Body of pancreas (tissue), 4 donors: ENCODE results near the gene PEX14.

ENCODE experiments used
- CTCF ChIP-seq, 7 experiments: fragments of 450-650 bp in 4 of 7; fragments of 200-600 bp in 3 of 7; sonication (generic) in 3 of 7; IDR thresholded peaks; one replicate each; pipeline ENCODE4 v1.5.1; 2016 to 2019; ENCODE audit warnings: antibody characterized with exemption in 7 of 7
- POLR2A ChIP-seq, 3 donors: fragments of 450-650 bp; IDR thresholded peaks; one replicate each; pipeline ENCODE4 v1.6.1; 2016; ENCODE audit warnings: antibody characterized with exemption in 3 of 3, mild to moderate bottlenecking in 2 of 3

DNA sequence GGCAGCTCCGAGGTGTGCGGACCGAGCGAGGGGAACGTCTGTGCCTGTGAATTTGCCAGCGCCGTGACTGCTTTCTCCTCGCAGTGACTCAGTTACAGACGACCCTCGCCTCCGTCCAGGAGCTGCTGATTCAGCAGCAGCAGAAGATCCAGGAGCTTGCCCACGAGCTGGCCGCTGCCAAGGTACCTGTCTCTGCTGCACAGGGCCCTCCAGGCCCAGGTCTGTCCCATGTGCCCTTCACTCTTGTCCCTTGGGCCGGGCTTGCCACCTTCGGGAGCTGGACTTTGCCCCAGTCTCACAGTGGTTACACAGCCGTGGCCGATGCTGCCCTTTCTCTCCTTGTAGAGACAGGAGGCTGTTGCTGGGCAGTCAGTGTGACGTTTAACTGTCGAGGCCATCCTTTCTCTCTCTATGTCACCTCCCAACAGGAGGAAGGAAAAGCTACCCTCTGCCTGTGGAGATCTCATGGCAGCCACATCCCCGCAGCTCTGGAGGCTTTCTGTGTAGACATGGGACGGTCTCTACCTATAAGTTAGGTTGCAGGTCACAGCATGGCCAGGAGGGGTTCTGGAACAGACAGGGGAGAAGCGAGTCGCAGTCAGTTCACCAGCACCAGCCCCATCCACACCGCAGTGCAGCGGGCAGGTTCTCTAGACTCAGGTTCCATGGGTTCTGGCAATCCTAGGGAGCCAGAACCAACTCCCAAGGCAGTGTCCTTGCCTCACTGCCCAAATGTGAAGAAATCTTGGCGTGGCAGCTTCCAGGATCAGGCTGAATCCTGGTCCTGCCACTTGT, 149.7 kb downstream of the PEX14 start:
- no peak for TF ChIP-seq CTCF (IDR thresholded peaks at IDR 0.05)
- no peak for TF ChIP-seq POLR2A (IDR thresholded peaks at IDR 0.05)
